Endothelial cell of umbilical vein (primary cell): Measurements from ENCODE around the gene PRRG1. TPM values are rescaled to one million over a fixed set of nuclear protein-coding genes. Genes with fewer than 3 reads are reported as not detected.

ENCODE experiments used
- BruUV-seq: library from RNA; stranded (reverse); fragments of 400-500 nt; replicated peaks from 2 replicates; lab custom pipeline; 2021; lab: Mats Ljungman, UMichigan
- CTCF ChIA-PET: fragments of 300-600, 350-600 bp; sonication (Branson Sonifier 250); formaldehyde crosslinking; loops from one replicate; lab custom pipeline; 2021; ENCODE audit warnings: antibody characterized with exemption, inconsistent platforms; lab: Charles Lee
- POLR2A ChIA-PET: fragments of 300-600, 350-600 bp; sonication (Branson Sonifier 250); formaldehyde crosslinking; loops from one replicate; lab custom pipeline; 2021; ENCODE audit warnings: antibody characterized with exemption, inconsistent platforms; lab: Charles Lee
- DNase-seq: peaks from one replicate; pipeline ENCODE4 v3.0.0-alpha.2; 2011; ENCODE audit warnings: low read depth, low spot score
- FAIRE-seq: peaks from 2 replicates; lab custom pipeline; 2011; peaks lifted over from hg19 to GRCh38; lab: Jason Lieb, UNC
- H2AFZ ChIP-seq: 2 replicates; pipeline ENCODE4 v1.6.0; 2012; ENCODE audit warnings: low read depth, low read length, control low read depth, inconsistent platforms
- H3K27ac ChIP-seq: 2 replicates; pipeline ENCODE4 v1.5.1; 2011; ENCODE audit warnings: low read depth, mild to moderate bottlenecking, control low read depth, low read length, moderate library complexity; ENCODE audit not compliant: insufficient read depth
- H3K27me3 ChIP-seq, 2 experiments: 2 replicates each; pipeline versions ENCODE4 v1.6.0 to v1.6.1; 2011; ENCODE audit warnings: low read length in 2 of 2, mixed read lengths in 1 of 2; ENCODE audit not compliant: control insufficient read depth in 2 of 2, insufficient read depth in 2 of 2
- H3K36me3 ChIP-seq, 2 experiments: 2 replicates in 1 of 2; 3 replicates in 1 of 2; pipeline ENCODE4 v1.5.1; 2011; ENCODE audit warnings: low read length in 2 of 2, mild to moderate bottlenecking in 1 of 2, moderate library complexity in 1 of 2; ENCODE audit not compliant: control insufficient read depth in 2 of 2, insufficient read depth in 2 of 2; ENCODE audit errors: extremely low read depth in 1 of 2
- H3K4me1 ChIP-seq: 3 replicates; pipeline ENCODE4 v1.5.1; 2011; ENCODE audit warnings: mild to moderate bottlenecking, low read length; ENCODE audit not compliant: control insufficient read depth, insufficient read depth; ENCODE audit errors: extremely low read depth
- H3K4me2 ChIP-seq: 2 replicates; pipeline ENCODE4 v1.6.1; 2011; ENCODE audit warnings: low read length, control low read depth, mixed read lengths; ENCODE audit not compliant: insufficient read depth
- H3K4me3 ChIP-seq, 3 experiments: fragments of 200-600 bp in 1 of 3; sonication (generic), shearing (Covaris generic) in 1 of 3; replicated peaks in 1 of 3; 2 replicates each; pipeline ENCODE4 v1.5.1; 2011 to 2016; ENCODE audit warnings: control low read depth in 3 of 3, low read length in 3 of 3, mild to moderate bottlenecking in 2 of 3, inconsistent platforms in 1 of 3, low read depth in 1 of 3, moderate library complexity in 1 of 3; ENCODE audit not compliant: insufficient read depth in 1 of 3
- H3K79me2 ChIP-seq: 2 replicates; pipeline ENCODE4 v1.6.0; 2012; ENCODE audit warnings: low read length, inconsistent platforms; ENCODE audit not compliant: control insufficient read depth, insufficient read depth
- H3K9ac ChIP-seq: replicated peaks from 2 replicates; pipeline ENCODE3; 2011; ENCODE audit warnings: low read length, control low read depth; ENCODE audit not compliant: insufficient read depth; ENCODE audit errors: extremely low read depth
- H3K9me1 ChIP-seq: replicated peaks from 3 replicates; pipeline ENCODE4 v1.6.0; 2011; ENCODE audit warnings: mild to moderate bottlenecking, low read length; ENCODE audit not compliant: control insufficient read depth, insufficient read depth; ENCODE audit errors: extremely low read depth
- H3K9me3 ChIP-seq: replicated peaks from 2 replicates; pipeline ENCODE4 v1.5.1; 2012; ENCODE audit warnings: low read length, inconsistent platforms; ENCODE audit not compliant: control insufficient read depth, insufficient read depth
- H4K20me1 ChIP-seq: replicated peaks from 2 replicates; pipeline ENCODE3; 2011; ENCODE audit warnings: mild to moderate bottlenecking, low read length; ENCODE audit not compliant: control insufficient read depth, insufficient read depth; ENCODE audit errors: extremely low read depth
- EZH2 ChIP-seq: IDR thresholded peaks from 2 replicates; pipeline ENCODE4 v1.6.1; 2012; ENCODE audit warnings: borderline replicate concordance, low read depth, mild to moderate bottlenecking, moderate library complexity, low read length, inconsistent platforms; ENCODE audit not compliant: severe bottlenecking
- FOS ChIP-seq: IDR thresholded peaks from 2 replicates; pipeline ENCODE4 v1.6.1; 2011; ENCODE audit warnings: mild to moderate bottlenecking, low read length, moderate library complexity, borderline replicate concordance; ENCODE audit not compliant: insufficient read depth
- GATA2 ChIP-seq: IDR thresholded peaks from 2 replicates; pipeline ENCODE4 v1.7.0; 2011; ENCODE audit warnings: low read depth, mild to moderate bottlenecking, moderate library complexity, mixed read lengths, low read length; ENCODE audit not compliant: insufficient read length, insufficient read depth
- JUN ChIP-seq: IDR thresholded peaks from 2 replicates; pipeline ENCODE4 v1.6.1; 2011; ENCODE audit warnings: borderline replicate concordance, low read depth; ENCODE audit not compliant: insufficient read length, insufficient read depth
- MYC ChIP-seq: IDR thresholded peaks from one replicate; pipeline ENCODE4 v1.6.1; 2011; ENCODE audit warnings: mild to moderate bottlenecking, low read depth, low read length
- POLR2A ChIP-seq: IDR thresholded peaks from 2 replicates; pipeline ENCODE4 v1.6.1; 2012; ENCODE audit warnings: low read depth, mild to moderate bottlenecking, control low read depth, low read length
- POLR2AphosphoS5 ChIP-seq: IDR thresholded peaks from 2 replicates; pipeline ENCODE4 v1.6.1; 2012; ENCODE audit warnings: low read depth, mild to moderate bottlenecking, control low read depth, low read length, moderate library complexity; ENCODE audit not compliant: insufficient read depth
- dilution Hi-C: fragments of 300-500 bp; cut with MboI; formaldehyde crosslinking; loops from one replicate; pipeline ENCODE4 v1.15.0; 2019; ENCODE audit warnings: low sequenced_read_pairs; ENCODE audit not compliant: extremely low pct_ligation_motif_present
- intact Hi-C: fragments of 100-400 bp; cut with micrococcal nuclease; formaldehyde crosslinking; loops from one replicate; pipeline ENCODE4 v1.10.0; 2022
- polyA plus RNA-seq, 4 experiments: library from polyadenylated mRNA; depleted of rRNA in 3 of 4; stranded (reverse) in 3 of 4; unstranded in 1 of 4; fragments of >200 nt; gene quantifications; 2 replicates each; pipeline versions ENCODE4 v1.2.1 to v1.2.3, GENCODE V29; 2011 to 2012; ENCODE audit warnings: missing spikeins in 1 of 4
- total RNA-seq: library from RNA; stranded (reverse); gene quantifications from 2 replicates; pipeline ENCODE4 v1.2.3, GENCODE V29; 2021
- TF ChIP-seq, protein P1 (sequence below), 2 donors: IDR thresholded peaks; 1 replicate in 1 of 2; 2 replicates in 1 of 2; pipeline ENCODE4 v1.5.1; 2011; ENCODE audit warnings: low read length in 2 of 2, mild to moderate bottlenecking in 2 of 2, moderate library complexity in 2 of 2, control low read depth in 1 of 2, inconsistent platforms in 1 of 2, low read depth in 1 of 2; ENCODE audit not compliant: insufficient read depth in 1 of 2; ENCODE audit errors: extremely low read depth in 1 of 2
- TF ChIP-seq, protein P2 (sequence below): IDR thresholded peaks from 2 replicates; pipeline ENCODE4 v1.6.1; 2011; ENCODE audit not compliant: insufficient read depth, insufficient read length

Gene PRRG1
- total and polyA plus RNA-seq, 2 donors (not counting 3 experiments of a cell fraction or from before 2014, with no cell fraction given), result 37.6 to 46.3 TPM

DNA sequence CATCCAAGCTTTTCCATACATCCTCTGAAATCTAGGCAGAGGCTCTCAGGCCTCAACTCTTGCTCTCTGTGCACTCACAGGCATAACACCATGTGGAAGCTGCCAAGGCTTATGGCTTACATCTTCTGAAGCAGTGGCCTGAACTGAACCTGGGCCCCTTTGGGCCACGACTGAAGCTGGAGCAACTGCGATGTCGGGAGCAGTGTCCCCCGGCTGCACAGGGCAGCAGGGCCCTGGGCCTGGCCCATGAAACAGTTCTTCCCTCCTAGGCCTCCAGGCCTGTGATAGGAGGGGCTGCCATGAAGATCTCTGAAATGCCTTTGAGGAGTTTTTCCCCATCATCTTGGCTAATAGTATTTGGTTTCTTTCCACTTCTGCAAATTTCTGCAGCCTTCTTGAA lies 39.2 kb downstream of the PRRG1 start:
- TF ChIP-seq JUN, result no peak
- TF ChIP-seq, protein P1, sequence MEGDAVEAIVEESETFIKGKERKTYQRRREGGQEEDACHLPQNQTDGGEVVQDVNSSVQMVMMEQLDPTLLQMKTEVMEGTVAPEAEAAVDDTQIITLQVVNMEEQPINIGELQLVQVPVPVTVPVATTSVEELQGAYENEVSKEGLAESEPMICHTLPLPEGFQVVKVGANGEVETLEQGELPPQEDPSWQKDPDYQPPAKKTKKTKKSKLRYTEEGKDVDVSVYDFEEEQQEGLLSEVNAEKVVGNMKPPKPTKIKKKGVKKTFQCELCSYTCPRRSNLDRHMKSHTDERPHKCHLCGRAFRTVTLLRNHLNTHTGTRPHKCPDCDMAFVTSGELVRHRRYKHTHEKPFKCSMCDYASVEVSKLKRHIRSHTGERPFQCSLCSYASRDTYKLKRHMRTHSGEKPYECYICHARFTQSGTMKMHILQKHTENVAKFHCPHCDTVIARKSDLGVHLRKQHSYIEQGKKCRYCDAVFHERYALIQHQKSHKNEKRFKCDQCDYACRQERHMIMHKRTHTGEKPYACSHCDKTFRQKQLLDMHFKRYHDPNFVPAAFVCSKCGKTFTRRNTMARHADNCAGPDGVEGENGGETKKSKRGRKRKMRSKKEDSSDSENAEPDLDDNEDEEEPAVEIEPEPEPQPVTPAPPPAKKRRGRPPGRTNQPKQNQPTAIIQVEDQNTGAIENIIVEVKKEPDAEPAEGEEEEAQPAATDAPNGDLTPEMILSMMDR (IDR thresholded peaks at IDR 0.05; ENCODE audit: extremely low read depth in 1 of 2, insufficient read depth in 1 of 2, low read depth in 1 of 2, low read length in 2 of 2), result no peak
- TF ChIP-seq MYC, result no peak
- TF ChIP-seq EZH2, result no peak
- TF ChIP-seq, protein P2, sequence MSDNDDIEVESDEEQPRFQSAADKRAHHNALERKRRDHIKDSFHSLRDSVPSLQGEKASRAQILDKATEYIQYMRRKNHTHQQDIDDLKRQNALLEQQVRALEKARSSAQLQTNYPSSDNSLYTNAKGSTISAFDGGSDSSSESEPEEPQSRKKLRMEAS, result no peak
- no peak for TF ChIP-seq GATA2
- no peak for TF ChIP-seq POLR2A
- TF ChIP-seq FOS, result no peak
- TF ChIP-seq POLR2AphosphoS5, result no peak
- Histone ChIP-seq H3K27ac (no peak overlapping the region), H3K27me3 (no peaks in the 10 kb centered on the region), H3K9ac (no peak overlapping the region), H4K20me1 (no peaks in the 10 kb centered on the region), H3K4me2 (no peak overlapping the region), H3K9me3 (no peaks in the 10 kb centered on the region), H3K4me1 (no peaks in the 10 kb centered on the region), H3K9me1 (no peaks in the 10 kb centered on the region), H3K36me3 (no peaks in the 10 kb centered on the region), H3K4me3 (no peak overlapping the region), H3K79me2 (peaks cover 3% of the 10 kb centered on the region), H2AFZ (no peak overlapping the region)
- dilution Hi-C loops (no loop called here), intact Hi-C loops (no loop called here)
- BruUV-seq, result no TSS peak
- ChIA-PET POLR2A (no interaction called here), CTCF (no interaction called here)
- DNase-seq (no peak), FAIRE-seq (no peak)
